GM18498 (cell line): ENCODE data around the gene RASA2.
A peak's percentile ranks its signal among the peaks of the same experiment; 100 is the strongest.
"Not testable (repeated sequence)": the region's sequence is repeated elsewhere in the genome, so short reads cannot be mapped to it uniquely, and the experiment has no call there.

Experiments
- ATAC-seq: cut with Tn5 transposase; IDR thresholded peaks from one replicate; pipeline ENCODE4 v1.9.1; 2021; ENCODE audit warnings: mild to moderate bottlenecking, moderate library complexity; ENCODE audit not compliant: unreplicated experiment

Gene RASA2

GRCh38 chr3:141455603-141456300 lies 31.1 kb upstream of the RASA2 start:
- no peak for ATAC-seq

- ATAC-seq = no peak
Measured at GRCh38 chr3:141456301-141456625, 30.6 kb upstream of the RASA2 start.

- no peak for ATAC-seq
Measured at GRCh38 chr3:141457624-141458236, 29.1 kb upstream of the RASA2 start.

GRCh38 chr3:141459008-141459407 lies 27.8 kb upstream of the RASA2 start:
- no peak for ATAC-seq

- peak; percentile 91 for ATAC-seq
Measured at GRCh38 chr3:141460097-141460704, 26.6 kb upstream of the RASA2 start.

GRCh38 chr3:141462176-141462859 lies 24.5 kb upstream of the RASA2 start:
- ATAC-seq = no peak

- ATAC-seq = no peak
Measured at GRCh38 chr3:141465221-141465620, 21.6 kb upstream of the RASA2 start.

GRCh38 chr3:141466633-141467169 lies 20.1 kb upstream of the RASA2 start:
- ATAC-seq = no peak

- no peak for ATAC-seq
Measured at GRCh38 chr3:141469720-141470119, 17.1 kb upstream of the RASA2 start.

- ATAC-seq = no peak
Measured at GRCh38 chr3:141471160-141471559, 15.7 kb upstream of the RASA2 start.

GRCh38 chr3:141476033-141476432 lies 10.8 kb upstream of the RASA2 start:
- no peak for ATAC-seq

- no peak for ATAC-seq
Measured at GRCh38 chr3:141477224-141477623, 9.6 kb upstream of the RASA2 start.

GRCh38 chr3:141478139-141478538 lies 8.7 kb upstream of the RASA2 start:
- no peak for ATAC-seq

GRCh38 chr3:141478840-141479239 lies 8.0 kb upstream of the RASA2 start:
- not testable (repeated sequence) for ATAC-seq

- no peak for ATAC-seq
Measured at GRCh38 chr3:141482245-141482922, 4.4 kb upstream of the RASA2 start.

- ATAC-seq = no peak
Measured at GRCh38 chr3:141484701-141485287, 2.0 kb upstream of the RASA2 start.

- ATAC-seq = no peak
Measured at GRCh38 chr3:141485641-141486495, 959 bp upstream of the RASA2 start.

- ATAC-seq = no peak
Measured at GRCh38 chr3:141486496-141486745, 406 bp upstream of the RASA2 start.

GRCh38 chr3:141487521-141488252 lies 860 bp downstream of the RASA2 start:
- peak; percentile 74 for ATAC-seq
